ENCODE measurements around the gene SOCS1. TPM values are rescaled to one million over a fixed set of nuclear protein-coding genes. Genes with fewer than 3 reads are reported as not detected.
"Not testable (repeated sequence)": the region's sequence is repeated elsewhere in the genome, so short reads cannot be mapped to it uniquely, and the experiment has no call there.

Gene SOCS1
- total and polyA plus RNA-seq, 5 experiments from 2014 or later, result 13.5 to 24.0 (median 15.8) TPM

- ATAC-seq, result peak; percentile 5 to 11
- no peak for DNase-seq
- H3K9me3 Mint-ChIP-seq, result no peaks in the 10 kb centered on the region
- no peaks in the 10 kb centered on the region for H3K36me3 Mint-ChIP-seq
- H3K4me3 Mint-ChIP-seq, result peak overlapping the region; percentile 66 to 86 (median 76)
- peaks cover 14 to 61% (median 47%) of the 10 kb centered on the region in 4 donors for H3K4me1 Mint-ChIP-seq
- peak overlapping the region in 9 of 10 donors; percentile 65 to 92 (median 84) for H3K27ac Mint-ChIP-seq
- H3K27me3 Mint-ChIP-seq, result peaks cover 0 to 3% (median 2%) of the 10 kb centered on the region in 5 donors
- POLR2A ChIA-PET, result interaction anchor here (1.2 to 4.1 kb wide), 10 partner anchors 13 to 72 kb away, joined by 4 to 65 read pairs (median 10); partner anchors contain the start of genes RMI2 and SOCS1
Observed at GRCh38 chr16:11296706-11297491, 40.9 kb upstream of the SOCS1 start.

GRCh38 chr16:11296351-11296705, 40.3 kb upstream of the SOCS1 start:
- Mint-ChIP-seq H3K36me3 (no peaks in the 10 kb centered on the region), H3K4me3 (peak overlapping the region in 3 of 10 donors; percentile 74 to 77 (median 77)), H3K9me3 (no peaks in the 10 kb centered on the region), H3K27me3 (peaks cover 0 to 4% (median 2%) of the 10 kb centered on the region in 5 donors), H3K4me1 (peaks cover 14 to 61% (median 46%) of the 10 kb centered on the region in 4 donors), H3K27ac (peak overlapping the region in 6 of 10 donors; percentile 39 to 88 (median 74))
- ATAC-seq (no peak), DNase-seq (no peak)
- POLR2A ChIA-PET, result interaction anchor here (2.1 to 4.1 kb wide), 5 partner anchors 14 to 58 kb away, joined by 4 to 65 read pairs (median 27); partner anchors contain the start of gene SOCS1

DNA sequence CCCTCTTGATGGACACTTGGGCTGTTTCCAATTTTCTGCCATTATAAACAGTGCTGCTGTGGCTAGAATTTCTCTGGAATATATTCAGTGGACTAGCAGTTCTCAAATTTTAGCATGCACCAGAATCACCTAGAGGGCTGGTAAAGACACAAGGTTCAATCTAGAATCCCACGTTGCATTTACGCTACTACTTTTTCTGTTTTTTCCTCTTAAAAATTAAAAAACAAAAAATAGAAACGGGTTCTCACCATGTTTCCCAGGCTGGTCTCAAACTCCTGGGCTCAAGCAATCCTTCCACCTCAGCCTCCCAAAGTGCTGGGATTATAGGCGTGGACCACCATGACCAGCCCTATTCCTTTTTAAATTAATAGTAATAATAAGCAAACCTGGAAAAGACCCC, 39.7 kb upstream of the SOCS1 start:
- Mint-ChIP-seq H3K36me3 (no peaks in the 10 kb centered on the region), H3K27me3 (peaks cover 0 to 6% (median 2%) of the 10 kb centered on the region in 5 donors), H3K4me1 (peaks cover 14 to 61% (median 46%) of the 10 kb centered on the region in 4 donors), H3K4me3 (no peak overlapping the region), H3K9me3 (no peaks in the 10 kb centered on the region), H3K27ac (peak overlapping the region in 1 of 10 donors; percentile 19)
- ATAC-seq, result no peak
- POLR2A ChIA-PET, result interaction anchor here (2.3 kb wide), 1 partner anchor 40 kb away, joined by 12 read pairs; the partner anchor contains the start of gene SOCS1
- no peak for DNase-seq

DNA sequence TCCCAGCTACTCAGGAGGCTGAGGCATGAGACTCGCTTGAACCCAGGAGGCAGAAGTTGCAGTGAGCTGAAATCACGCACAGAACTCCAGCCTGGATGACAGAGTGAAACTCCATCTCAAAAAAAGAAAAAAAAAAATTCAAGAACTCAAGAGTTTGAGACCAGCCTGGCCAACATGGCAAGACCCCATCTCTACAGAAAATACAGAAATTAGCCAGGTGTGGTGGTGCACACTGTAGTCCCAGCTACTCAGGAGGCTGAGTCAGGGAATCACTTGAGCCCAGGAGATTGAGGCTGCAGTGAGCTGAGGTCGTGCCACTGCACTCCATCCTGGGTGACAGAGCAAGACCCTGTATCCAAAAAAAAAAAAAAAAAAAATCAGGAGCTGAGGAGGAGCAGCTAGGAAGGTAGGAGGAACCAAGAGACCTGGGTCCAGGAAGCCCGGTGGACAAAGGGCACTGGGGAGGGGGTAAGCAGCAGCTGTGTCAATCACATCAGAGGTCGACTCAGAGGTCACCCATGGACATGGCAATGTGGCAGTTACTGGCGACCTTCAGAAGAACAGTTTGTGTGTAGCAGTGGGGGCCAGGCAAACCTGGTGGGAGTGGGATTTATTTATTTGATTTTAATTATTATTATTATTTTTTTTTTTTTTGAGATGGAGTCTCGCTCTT, 36.2 kb upstream of the SOCS1 start:
- POLR2A ChIA-PET, result interaction anchor here (0.6 to 1.2 kb wide), 3 partner anchors 8 to 20 kb away, joined by 3 read pairs; no protein-coding TSS in a partner anchor
- Mint-ChIP-seq H3K27ac (no peak overlapping the region), H3K9me3 (no peaks in the 10 kb centered on the region), H3K27me3 (peaks cover 0 to 8% (median 2%) of the 10 kb centered on the region in 5 donors), H3K36me3 (no peaks in the 10 kb centered on the region), H3K4me1 (peaks cover 13 to 32% (median 25%) of the 10 kb centered on the region in 4 donors), H3K4me3 (no peak overlapping the region)
- no peak for ATAC-seq
- DNase-seq, result no peak

DNA sequence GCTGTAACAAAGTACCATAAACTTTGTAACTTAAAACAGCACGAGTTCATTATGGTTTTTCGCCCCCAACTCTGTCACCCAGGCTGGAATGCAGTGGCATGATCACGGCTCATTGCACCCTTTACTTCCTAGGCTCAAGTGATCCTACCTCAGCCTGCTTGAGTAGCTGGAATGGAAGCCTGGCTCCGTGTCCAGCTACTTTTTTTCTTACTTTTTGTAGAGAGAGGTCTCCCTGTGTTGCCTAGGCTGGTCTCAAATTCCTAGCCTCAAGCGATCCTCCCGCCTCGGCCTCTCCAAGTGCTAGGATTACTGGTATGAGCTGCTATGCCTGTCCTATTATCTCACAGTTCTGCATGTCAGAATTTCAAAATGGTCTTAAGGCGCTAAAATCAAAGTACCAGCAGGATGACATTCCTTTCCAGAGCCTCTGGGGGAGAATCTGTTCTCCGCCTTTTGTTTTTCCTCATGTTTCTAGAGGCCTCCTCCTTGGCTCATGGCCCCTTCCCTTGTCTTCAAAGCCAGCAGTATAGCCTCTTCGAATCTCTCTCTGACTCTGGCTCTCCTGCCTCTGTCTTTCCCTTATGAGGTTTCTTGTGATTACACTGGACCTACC, 35.2 kb upstream of the SOCS1 start:
- H3K36me3 Mint-ChIP-seq, result no peaks in the 10 kb centered on the region
- peaks cover 0 to 8% (median 2%) of the 10 kb centered on the region in 5 donors for H3K27me3 Mint-ChIP-seq
- no peak for DNase-seq
- H3K27ac Mint-ChIP-seq, result peak overlapping the region in 1 of 10 donors; percentile 37
- ATAC-seq, result no peak
- H3K9me3 Mint-ChIP-seq, result no peaks in the 10 kb centered on the region
- POLR2A ChIA-PET, result interaction anchor here (1.0 to 1.2 kb wide), 2 partner anchors 8 to 19 kb away, joined by 3 read pairs; no protein-coding TSS in a partner anchor
- no peak overlapping the region for H3K4me3 Mint-ChIP-seq
- H3K4me1 Mint-ChIP-seq, result peaks cover 8 to 29% (median 16%) of the 10 kb centered on the region in 4 donors

DNA sequence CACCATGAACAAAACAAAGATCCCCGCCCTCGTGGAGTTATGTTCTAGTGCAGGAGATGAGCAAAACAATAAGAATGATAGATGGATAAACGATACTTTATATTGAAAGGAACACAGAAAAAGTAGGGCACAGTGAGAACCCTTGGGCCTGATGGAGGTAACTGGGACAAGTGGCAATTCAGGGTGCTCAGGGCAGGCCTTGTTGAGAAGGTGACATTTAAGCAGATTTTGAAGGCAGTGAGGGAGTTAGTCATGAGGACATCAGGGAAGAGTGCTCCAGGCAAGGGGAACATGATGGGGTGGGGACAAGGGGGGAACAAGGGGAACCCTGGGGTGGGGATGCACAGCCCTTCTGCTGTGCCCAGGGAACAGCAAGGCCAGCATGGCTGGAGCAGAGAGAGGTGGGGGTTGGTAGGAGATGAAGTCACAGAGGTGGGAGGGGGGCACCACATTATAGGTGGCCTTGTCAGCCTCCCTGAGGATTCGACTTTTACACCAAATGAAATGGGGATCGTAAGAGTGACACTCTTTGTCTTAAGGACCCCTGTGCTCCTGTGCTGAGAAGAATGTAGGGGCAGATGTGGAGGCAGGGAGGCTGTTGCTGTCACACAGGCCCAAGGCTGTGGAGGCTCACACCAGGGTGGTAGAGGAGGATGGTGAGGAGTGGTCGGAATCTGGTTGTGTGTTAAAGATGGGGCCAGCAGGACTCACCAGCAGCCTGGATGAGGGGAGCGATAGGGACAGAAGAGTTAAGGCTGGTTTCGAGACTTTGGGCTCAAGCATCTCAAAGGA, 34.3 kb upstream of the SOCS1 start:
- Mint-ChIP-seq H3K36me3 (no peaks in the 10 kb centered on the region), H3K27me3 (peaks cover 0 to 8% (median 2%) of the 10 kb centered on the region in 5 donors), H3K9me3 (no peaks in the 10 kb centered on the region), H3K27ac (peak overlapping the region in 3 of 10 donors; percentile 9 to 71 (median 53)), H3K4me3 (no peak overlapping the region), H3K4me1 (peaks cover 8 to 29% (median 16%) of the 10 kb centered on the region in 4 donors)
- POLR2A ChIA-PET, result no interaction called here
- no peak for ATAC-seq
- DNase-seq, result no peak

GRCh38 chr16:11289696-11290095, 33.7 kb upstream of the SOCS1 start:
- not testable (repeated sequence) for H3K36me3 Mint-ChIP-seq, ATAC-seq, H3K27ac Mint-ChIP-seq, H3K9me3 Mint-ChIP-seq, DNase-seq, H3K27me3 Mint-ChIP-seq, H3K4me3 Mint-ChIP-seq
- H3K4me1 Mint-ChIP-seq, result peaks cover 8 to 27% (median 14%) of the 10 kb centered on the region in 4 donors
- POLR2A ChIA-PET, result interaction anchor here (0.6 kb wide), 1 partner anchor 50 kb away, joined by 3 read pairs; no protein-coding TSS in a partner anchor

GRCh38 chr16:11289202-11289601, 33.2 kb upstream of the SOCS1 start:
- Mint-ChIP-seq H3K4me1 (peaks cover 8 to 23% (median 14%) of the 10 kb centered on the region in 4 donors), H3K9me3 (no peaks in the 10 kb centered on the region), H3K4me3 (no peak overlapping the region), H3K27me3 (peaks cover 0 to 8% (median 0%) of the 10 kb centered on the region in 5 donors), H3K27ac (peak overlapping the region in 1 of 10 donors; percentile 70), H3K36me3 (no peaks in the 10 kb centered on the region)
- POLR2A ChIA-PET, result interaction anchor here (0.6 kb wide), 1 partner anchor 51 kb away, joined by 3 read pairs; no protein-coding TSS in a partner anchor
- DNase-seq, result no peak
- ATAC-seq, result no peak

- H3K4me3 Mint-ChIP-seq, result no peak overlapping the region
- H3K27me3 Mint-ChIP-seq, result peaks cover 0 to 3% (median 0%) of the 10 kb centered on the region in 5 donors
- no peak for ATAC-seq
Observed at GRCh38 chr16:11285842-11286241, 29.8 kb upstream of the SOCS1 start.

GRCh38 chr16:11283820-11284248, 27.8 kb upstream of the SOCS1 start:
- no peak for DNase-seq
- Mint-ChIP-seq H3K9me3 (no peaks in the 10 kb centered on the region), H3K27ac (no peak overlapping the region), H3K36me3 (no peaks in the 10 kb centered on the region), H3K27me3 (no peaks in the 10 kb centered on the region), H3K4me1 (peaks cover 0 to 15% (median 2%) of the 10 kb centered on the region in 4 donors), H3K4me3 (no peak overlapping the region)
- ATAC-seq, result no peak
- POLR2A ChIA-PET, result interaction anchor here (0.6 to 1.1 kb wide), 2 partner anchors 8 to 9 kb away, joined by 3 read pairs; no protein-coding TSS in a partner anchor

More at GRCh38 chr16:11285842-11286241, 29.8 kb upstream of the SOCS1 start:
- POLR2A ChIA-PET, result interaction anchor here (1.3 kb wide), 1 partner anchor 23 kb away, joined by 4 read pairs; no protein-coding TSS in a partner anchor
- no peaks in the 10 kb centered on the region for H3K36me3 Mint-ChIP-seq
- H3K27ac Mint-ChIP-seq, result no peak overlapping the region
- no peaks in the 10 kb centered on the region for H3K9me3 Mint-ChIP-seq
- peaks cover 0 to 7% (median 3%) of the 10 kb centered on the region in 4 donors for H3K4me1 Mint-ChIP-seq
- no peak for DNase-seq

DNA sequence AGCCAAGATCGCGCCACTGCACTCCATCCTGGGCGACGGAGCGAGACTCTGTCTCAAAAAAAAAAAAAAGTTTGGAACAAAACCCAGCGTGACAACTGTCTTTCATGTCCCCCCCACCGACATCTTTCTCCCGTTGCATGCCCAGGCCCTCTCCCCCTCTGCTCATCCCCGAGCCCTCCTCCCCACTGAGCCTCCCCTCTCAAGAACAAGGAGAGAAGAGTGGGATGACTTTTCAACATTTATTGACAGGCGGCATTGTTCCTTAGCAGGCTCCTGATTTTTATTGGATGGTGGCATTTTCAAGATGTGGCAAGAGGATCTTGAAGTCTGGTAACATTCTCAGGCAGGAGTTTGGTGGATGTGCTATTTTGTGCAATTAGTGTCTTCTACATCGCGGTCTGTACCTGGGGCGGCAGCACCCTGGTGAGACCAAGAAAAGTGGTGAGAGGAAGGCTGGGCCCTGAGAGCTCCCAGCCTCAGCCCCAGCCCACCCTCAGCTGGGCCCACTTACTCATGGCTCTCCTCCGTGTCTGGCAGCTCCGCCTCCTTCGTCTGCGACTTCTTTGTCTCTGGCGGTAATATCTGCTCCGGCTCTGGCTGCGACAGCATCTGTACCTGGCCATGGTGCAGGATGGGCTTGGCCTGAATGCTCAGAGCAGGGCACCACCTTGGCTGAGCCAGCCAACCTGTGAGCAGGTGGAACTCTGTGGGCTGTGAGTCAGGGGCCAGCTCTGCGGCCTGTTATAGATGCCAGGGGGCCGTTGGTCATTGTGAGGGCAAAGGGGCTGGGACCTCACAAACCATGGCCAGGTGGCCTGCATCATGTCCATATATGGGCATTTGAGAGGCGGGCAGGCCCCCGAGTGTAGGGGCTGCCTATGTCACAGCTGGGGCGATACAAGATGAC, 24.9 kb upstream of the SOCS1 start, which contains the start of gene PRM1:
Gene PRM1 (minus strand): TSS at position 715 of the 907 bp plus-strand sequence. CDS start 92 bp downstream, at position 623.
- Mint-ChIP-seq H3K27ac (peak within 1 kb of the TSS in 3 of 10 donors; percentile 5 to 63 (median 37)), H3K4me3 (no peak within 1 kb of the TSS), H3K9me3 (no peaks in the 10 kb centered on the region), H3K36me3 (no peaks in the 10 kb centered on the region), H3K27me3 (no peaks in the 10 kb centered on the region), H3K4me1 (peaks cover 0 to 12% (median 3%) of the 10 kb centered on the region in 4 donors)
- DNase-seq, result no peak
- ATAC-seq, result no peak
- POLR2A ChIA-PET, result no interaction called here

All from naive thymus-derived CD8-positive, alpha-beta T cell (primary cell).